CD4-positive, alpha-beta T cell (primary cell): ENCODE measurements around the gene LARP4. TPM values are rescaled to one million over a fixed set of nuclear protein-coding genes. Genes with fewer than 3 reads are reported as not detected.

Source experiments
- ATAC-seq: fragments of 200-7000 bp; cut with Tn5 transposase; one replicate; pipeline ENCODE4 v1.10.0; 2022; ENCODE audit warnings: mild to moderate bottlenecking; ENCODE audit not compliant: poor library complexity
- CTCF ChIA-PET: fragments of 350-600 bp; sonication (Branson Sonifier 250); formaldehyde crosslinking; loops from one replicate; lab custom pipeline; 2021; ENCODE audit warnings: antibody characterized with exemption, inconsistent platforms; lab: Charles Lee
- POLR2A ChIA-PET: fragments of 350-600 bp; sonication (Branson Sonifier 250); formaldehyde crosslinking; loops from one replicate; lab custom pipeline; 2021; ENCODE audit warnings: antibody characterized with exemption, inconsistent platforms; lab: Charles Lee
- DNase-seq, 14 experiments: peaks; one replicate each; pipeline ENCODE4 v3.0.0-alpha.2; 2013 to 2020; ENCODE audit warnings: mixed read lengths in 2 of 14
- H3K27ac ChIP-seq, 2 donors: one replicate each; pipeline versions ENCODE4 v1.5.1 to v1.7.0; 2013; ENCODE audit warnings: low read length in 2 of 2, low read depth in 1 of 2, mild to moderate bottlenecking in 1 of 2
- H3K27me3 ChIP-seq, 2 experiments: 1 replicate in 1 of 2; 2 replicates in 1 of 2; pipeline versions ENCODE4 v1.6.1 to v1.7.0; 2013; ENCODE audit warnings: low read length in 2 of 2, control low read depth in 1 of 2, mild to moderate bottlenecking in 1 of 2, moderate library complexity in 1 of 2; ENCODE audit not compliant: insufficient read depth in 2 of 2, control insufficient read depth in 1 of 2
- H3K36me3 ChIP-seq: one replicate; pipeline ENCODE4 v1.6.1; 2013; ENCODE audit warnings: low read length, control low read depth; ENCODE audit not compliant: insufficient read depth
- H3K4me1 ChIP-seq: one replicate; pipeline ENCODE4 v1.6.1; 2013; ENCODE audit warnings: low read length, control low read depth; ENCODE audit not compliant: insufficient read depth
- H3K4me3 ChIP-seq: one replicate; pipeline ENCODE4 v1.5.1; 2013; ENCODE audit warnings: mild to moderate bottlenecking, low read length, moderate library complexity
- H3K9me3 ChIP-seq, 2 experiments: 1 replicate in 1 of 2; 2 replicates in 1 of 2; pipeline versions ENCODE4 v1.6.1 to v1.7.0; 2013; ENCODE audit warnings: low read length in 2 of 2, mild to moderate bottlenecking in 2 of 2, control low read depth in 1 of 2, moderate library complexity in 1 of 2; ENCODE audit not compliant: control insufficient read depth in 1 of 2, insufficient read depth in 1 of 2
- H3K27ac Mint-ChIP-seq: one replicate; pipeline ENCODE4 v1.8.0; 2020; ENCODE audit warnings: mixed read lengths
- H3K27me3 Mint-ChIP-seq: one replicate; pipeline ENCODE4 v1.8.0; 2021; ENCODE audit warnings: mixed read lengths
- H3K36me3 Mint-ChIP-seq: one replicate; pipeline ENCODE4 v1.8.0; 2021; ENCODE audit warnings: low read depth, mixed read lengths
- H3K4me1 Mint-ChIP-seq: one replicate; pipeline ENCODE4 v1.8.0; 2021; ENCODE audit warnings: low read depth, mixed read lengths
- H3K4me3 Mint-ChIP-seq: one replicate; pipeline ENCODE4 v1.8.0; 2020; ENCODE audit warnings: mild to moderate bottlenecking, mixed read lengths
- H3K9me3 Mint-ChIP-seq: one replicate; pipeline ENCODE4 v1.8.0; 2020; ENCODE audit warnings: mixed read lengths
- CTCF ChIP-seq: fragments of 200-600 bp; IDR thresholded peaks from one replicate; pipeline ENCODE4 v1.8.0; 2022; ENCODE audit warnings: antibody characterized with exemption, mild to moderate bottlenecking
- intact Hi-C, 2 experiments: fragments of 100-400 bp; cut with DNase I in 1 of 2; cut with micrococcal nuclease in 1 of 2; formaldehyde crosslinking; loops; one replicate each; pipeline versions ENCODE4 v1.15.1 to v1.9.0; 2023 to 2025; cut with DNase I, micrococcal nuclease
- total RNA-seq, 174 experiments: library from RNA in 2 of 174; stranded (reverse) in 2 of 174; gene quantifications; one replicate each; pipeline ENCODE4 v1.2.3 and lab custom pipeline; 2021 to 2026

LARP4 gene
- total RNA-seq, 2 experiments from 2014 or later: 17.6 to 18.1 TPM

- intact Hi-C loops: loop anchor here in 1 of 2 experiments (1.0 to 5.0 kb wide), 2 partner anchors 9 to 39 kb away; no protein-coding TSS in a partner anchor
- ATAC-seq: no peak
- H3K27ac Mint-ChIP-seq: peak overlapping the region; percentile 85
- H3K4me3 Mint-ChIP-seq: peak overlapping the region; percentile 88
- no peaks in the 10 kb centered on the region for H3K27me3 Mint-ChIP-seq
- Histone ChIP-seq H3K36me3 (no peaks in the 10 kb centered on the region), H3K9me3 (no peaks in the 10 kb centered on the region), H3K4me3 (peak overlapping the region; percentile 15), H3K4me1 (peaks cover 48% of the 10 kb centered on the region), H3K27me3 (no peaks in the 10 kb centered on the region), H3K27ac (peak overlapping the region in 1 of 2 donors; percentile 34)
- peaks cover 12% of the 10 kb centered on the region for H3K36me3 Mint-ChIP-seq
- TF ChIP-seq CTCF: no peak
- no peak for DNase-seq
- ChIA-PET POLR2A (interaction anchor here (1.1 to 5.5 kb wide), 5 partner anchors 11 to 396 kb away, joined by 3 to 75 read pairs (median 9); partner anchors contain the start of genes ATF1 and COX14), CTCF (interaction anchor here (1.1 to 3.0 kb wide), 7 partner anchors 9 to 163 kb away, joined by 3 to 11 read pairs (median 4); no protein-coding TSS in a partner anchor)
- no peaks in the 10 kb centered on the region for H3K9me3 Mint-ChIP-seq
- H3K4me1 Mint-ChIP-seq: peaks cover 63% of the 10 kb centered on the region
These were observed 107.7 kb downstream of the LARP4 start for GRCh38 chr12:50508414-50508813.

GRCh38 chr12:50508970-50509663, 108.4 kb downstream of the LARP4 start:
- ATAC-seq: no peak
- DNase-seq: no peak
- Histone ChIP-seq H3K36me3 (no peaks in the 10 kb centered on the region), H3K27ac (peak overlapping the region; percentile 0 to 34), H3K4me3 (peak overlapping the region; percentile 15), H3K4me1 (peaks cover 55% of the 10 kb centered on the region), H3K27me3 (no peaks in the 10 kb centered on the region), H3K9me3 (no peaks in the 10 kb centered on the region)
- H3K27me3 Mint-ChIP-seq: no peaks in the 10 kb centered on the region
- peak overlapping the region; percentile 85 for H3K27ac Mint-ChIP-seq
- intact Hi-C loops: loop anchor here in 1 of 2 experiments (1.0 to 5.0 kb wide), 2 partner anchors 8 to 38 kb away; no protein-coding TSS in a partner anchor
- peak overlapping the region; percentile 88 for H3K4me3 Mint-ChIP-seq
- peaks cover 70% of the 10 kb centered on the region for H3K4me1 Mint-ChIP-seq
- H3K36me3 Mint-ChIP-seq: peaks cover 12% of the 10 kb centered on the region
- ChIA-PET POLR2A (interaction anchor here (0.8 to 5.5 kb wide), 8 partner anchors 11 to 397 kb away, joined by 3 to 75 read pairs (median 6); partner anchors contain the start of genes ATF1 and COX14), CTCF (interaction anchor here (1.1 to 3.0 kb wide), 6 partner anchors 9 to 162 kb away, joined by 3 to 11 read pairs (median 5); no protein-coding TSS in a partner anchor)
- TF ChIP-seq CTCF: no peak
- no peaks in the 10 kb centered on the region for H3K9me3 Mint-ChIP-seq

GRCh38 chr12:50514526-50515276, 114.0 kb downstream of the LARP4 start:
- Histone ChIP-seq H3K4me1 (peaks cover 65% of the 10 kb centered on the region), H3K36me3 (no peaks in the 10 kb centered on the region), H3K4me3 (no peak overlapping the region), H3K27ac (peak overlapping the region; percentile 6 to 59), H3K9me3 (no peaks in the 10 kb centered on the region), H3K27me3 (no peaks in the 10 kb centered on the region)
- peak overlapping the region; percentile 83 for H3K27ac Mint-ChIP-seq
- TF ChIP-seq CTCF: no peak
- H3K4me1 Mint-ChIP-seq: peaks cover 45% of the 10 kb centered on the region
- DNase-seq (peak in 3 of 14 experiments; percentile 38 to 54 (median 47)), ATAC-seq (peak; percentile 32)
- no peaks in the 10 kb centered on the region for H3K27me3 Mint-ChIP-seq
- POLR2A ChIA-PET: interaction anchor here (1.0 to 1.3 kb wide), 4 partner anchors 8 to 124 kb away, joined by 3 to 9 read pairs (median 4); partner anchors contain the start of gene DIP2B
- intact Hi-C loops: loop anchor here in 1 of 2 experiments (5.0 kb wide), 1 partner anchor 38 kb away; no protein-coding TSS in a partner anchor
- peak overlapping the region; percentile 47 for H3K4me3 Mint-ChIP-seq
- CTCF ChIA-PET: interaction anchor here (0.7 to 2.6 kb wide), 2 partner anchors 10 to 24 kb away, joined by 3 to 13 read pairs; partner anchors contain the start of gene DIP2B
- no peaks in the 10 kb centered on the region for H3K36me3 Mint-ChIP-seq
- H3K9me3 Mint-ChIP-seq: no peaks in the 10 kb centered on the region
